ENCODE measurements around the gene IGFBP2.

Gene IGFBP2

DNA sequence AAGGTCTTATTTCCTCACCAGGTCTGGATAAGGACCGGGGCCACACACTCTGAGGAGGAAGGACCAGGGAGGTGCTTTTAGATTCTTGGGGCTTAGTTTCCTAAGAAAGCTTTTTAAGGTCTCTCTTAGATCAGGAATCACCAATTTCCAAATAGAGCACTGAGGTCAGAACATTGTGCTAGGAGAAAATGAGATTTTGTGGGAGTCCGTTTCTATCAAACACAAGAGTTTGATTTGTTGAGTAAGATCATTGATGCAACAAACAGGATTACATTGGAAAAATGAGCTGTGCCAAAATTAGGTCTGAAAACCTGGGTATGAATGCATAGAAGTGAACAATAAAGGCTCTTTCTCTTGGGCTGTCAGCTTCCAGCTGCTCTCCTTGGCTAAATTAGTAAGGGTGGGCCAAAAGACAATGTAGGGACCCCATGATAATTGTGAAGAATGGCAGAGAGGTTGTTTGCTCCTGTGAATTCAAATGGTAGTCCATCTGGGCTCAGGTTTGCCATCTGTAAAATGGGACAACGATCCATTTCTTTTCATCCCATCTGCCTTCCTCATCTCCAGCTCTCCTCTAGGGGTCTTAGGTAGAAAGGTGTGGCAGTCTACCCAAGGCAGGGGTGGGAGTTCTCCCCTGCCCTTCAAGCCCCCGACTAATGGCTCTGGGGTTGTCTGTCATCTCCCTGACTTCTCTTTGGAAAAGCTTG, 20.0 kb downstream of the IGFBP2 start:
- H3K4me2 ChIP-seq (ENCODE audit: low read depth, low read length, poor library complexity, severe bottlenecking): no peak overlapping the region

GRCh38 chr2:216653931-216654365, 20.7 kb downstream of the IGFBP2 start:
- TF ChIP-seq EZH2phosphoT487 (conservative IDR thresholded peaks at IDR 0.05; ENCODE audit: low read length) (no peak), CTCF (IDR thresholded peaks at IDR 0.05; ENCODE audit: insufficient read depth, low read length, poor library complexity, severe bottlenecking) (no peak)
- Histone ChIP-seq H3K4me2 (ENCODE audit: low read depth, low read length, poor library complexity, severe bottlenecking) (no peak overlapping the region), H3K4me3 (ENCODE audit: insufficient read depth, low read length, poor library complexity, severe bottlenecking) (no peak overlapping the region), H3K9me3 (ENCODE audit: insufficient read depth, low read length) (no peaks in the 10 kb centered on the region), H3K36me3 (ENCODE audit: low read length) (no peaks in the 10 kb centered on the region), H3K9me2 (replicated peaks; ENCODE audit: insufficient read depth, low read length) (no peaks in the 10 kb centered on the region), H3F3A (ENCODE audit: insufficient read depth) (no peaks in the 10 kb centered on the region), H3K27ac (ENCODE audit: low read depth, low read length) (no peak overlapping the region), H3K27me3 (ENCODE audit: low read length) (no peaks in the 10 kb centered on the region), H3K9ac (ENCODE audit: low read length) (no peak overlapping the region), H3K79me2 (ENCODE audit: insufficient read depth, low read length) (no peaks in the 10 kb centered on the region), H4K20me1 (ENCODE audit: low read depth, low read length) (no peaks in the 10 kb centered on the region), H2AFZ (ENCODE audit: low read depth, low read length, severe bottlenecking) (no peak overlapping the region)

More for the DNA sequence above, 20.0 kb downstream of the IGFBP2 start:
- Histone ChIP-seq H3K27me3 (ENCODE audit: low read length) (no peaks in the 10 kb centered on the region), H3F3A (ENCODE audit: insufficient read depth) (no peaks in the 10 kb centered on the region), H2AFZ (ENCODE audit: low read depth, low read length, severe bottlenecking) (no peak overlapping the region), H3K9ac (ENCODE audit: low read length) (no peak overlapping the region), H3K79me2 (ENCODE audit: insufficient read depth, low read length) (no peaks in the 10 kb centered on the region), H3K36me3 (ENCODE audit: low read length) (no peaks in the 10 kb centered on the region), H4K20me1 (ENCODE audit: low read depth, low read length) (no peaks in the 10 kb centered on the region), H3K9me2 (replicated peaks; ENCODE audit: insufficient read depth, low read length) (no peaks in the 10 kb centered on the region), H3K4me3 (ENCODE audit: insufficient read depth, low read length, poor library complexity, severe bottlenecking) (no peak overlapping the region), H3K27ac (ENCODE audit: low read depth, low read length) (no peak overlapping the region), H3K9me3 (ENCODE audit: insufficient read depth, low read length) (no peaks in the 10 kb centered on the region)
- TF ChIP-seq EZH2phosphoT487 (conservative IDR thresholded peaks at IDR 0.05; ENCODE audit: low read length): no peak
- TF ChIP-seq CTCF (IDR thresholded peaks at IDR 0.05; ENCODE audit: insufficient read depth, low read length, poor library complexity, severe bottlenecking): no peak

- Histone ChIP-seq H3F3A (ENCODE audit: insufficient read depth) (no peaks in the 10 kb centered on the region), H3K9ac (ENCODE audit: low read length) (no peak overlapping the region), H3K79me2 (ENCODE audit: insufficient read depth, low read length) (no peaks in the 10 kb centered on the region), H4K20me1 (ENCODE audit: low read depth, low read length) (no peaks in the 10 kb centered on the region), H3K4me3 (ENCODE audit: insufficient read depth, low read length, poor library complexity, severe bottlenecking) (no peak overlapping the region), H3K27me3 (ENCODE audit: low read length) (no peaks in the 10 kb centered on the region), H3K4me2 (ENCODE audit: low read depth, low read length, poor library complexity, severe bottlenecking) (no peak overlapping the region), H3K36me3 (ENCODE audit: low read length) (no peaks in the 10 kb centered on the region), H2AFZ (ENCODE audit: low read depth, low read length, severe bottlenecking) (no peak overlapping the region), H3K27ac (ENCODE audit: low read depth, low read length) (no peak overlapping the region), H3K9me3 (ENCODE audit: insufficient read depth, low read length) (no peaks in the 10 kb centered on the region), H3K9me2 (replicated peaks; ENCODE audit: insufficient read depth, low read length) (no peaks in the 10 kb centered on the region)
- no peak for TF ChIP-seq CTCF (IDR thresholded peaks at IDR 0.05; ENCODE audit: insufficient read depth, low read length, poor library complexity, severe bottlenecking)
- TF ChIP-seq EZH2phosphoT487 (conservative IDR thresholded peaks at IDR 0.05; ENCODE audit: low read length): no peak
These were observed 21.4 kb downstream of the IGFBP2 start for GRCh38 chr2:216654528-216655052.
